Nephron (organoid): ENCODE results near the gene KLHL20.
"Not testable (repeated sequence)": the region's sequence is repeated elsewhere in the genome, so short reads cannot be mapped to it uniquely, and the experiment has no call there.

Experiments
- H3K27ac Mint-ChIP-seq, 3 experiments: 2 replicates each; pipeline ENCODE4 v1.8.0; 2020; ENCODE audit warnings: mixed read lengths in 3 of 3, mild to moderate bottlenecking in 2 of 3, moderate library complexity in 1 of 3
- H3K27me3 Mint-ChIP-seq: 2 replicates; pipeline ENCODE4 v1.8.0; 2021; ENCODE audit warnings: low read depth, mild to moderate bottlenecking, moderate library complexity, mixed read lengths
- H3K36me3 Mint-ChIP-seq: 2 replicates; pipeline ENCODE4 v1.8.0; 2020; ENCODE audit warnings: low read depth, mixed read lengths
- H3K4me1 Mint-ChIP-seq: 2 replicates; pipeline ENCODE4 v1.8.0; 2020; ENCODE audit warnings: mixed read lengths
- H3K4me3 Mint-ChIP-seq, 3 experiments: 2 replicates each; pipeline ENCODE4 v1.8.0; 2020; ENCODE audit warnings: mild to moderate bottlenecking in 3 of 3, mixed read lengths in 3 of 3, moderate library complexity in 2 of 3
- H3K9me3 Mint-ChIP-seq: 2 replicates; pipeline ENCODE4 v1.8.0; 2020; ENCODE audit warnings: mixed read lengths
- CTCF ChIP-seq, 3 experiments: fragments of 200-600 bp; sonication (generic); IDR thresholded peaks; one replicate each; pipeline ENCODE4 v1.5.0; 2021; ENCODE audit warnings: antibody characterized with exemption in 3 of 3; ENCODE audit not compliant: unreplicated experiment in 3 of 3

Gene KLHL20

GRCh38 chr1:173744651-173745050 is 29.9 kb downstream of the KLHL20 start:
- no peak for TF ChIP-seq CTCF (IDR thresholded peaks at IDR 0.05; ENCODE audit: unreplicated experiment in 3 of 3)
- H3K9me3 Mint-ChIP-seq: peaks cover 13% of the 10 kb centered on the region
- peaks cover 50% of the 10 kb centered on the region for H3K36me3 Mint-ChIP-seq
- no peaks in the 10 kb centered on the region for H3K4me1 Mint-ChIP-seq
- H3K27ac Mint-ChIP-seq: no peak overlapping the region
- H3K27me3 Mint-ChIP-seq: no peaks in the 10 kb centered on the region
- no peak overlapping the region for H3K4me3 Mint-ChIP-seq

GRCh38 chr1:173749137-173749536 is 34.4 kb downstream of the KLHL20 start:
- no peaks in the 10 kb centered on the region for H3K27me3 Mint-ChIP-seq
- H3K4me1 Mint-ChIP-seq: no peaks in the 10 kb centered on the region
- H3K4me3 Mint-ChIP-seq: no peak overlapping the region
- TF ChIP-seq CTCF (IDR thresholded peaks at IDR 0.05; ENCODE audit: unreplicated experiment in 3 of 3): no peak
- H3K27ac Mint-ChIP-seq: no peak overlapping the region
- H3K9me3 Mint-ChIP-seq: no peaks in the 10 kb centered on the region
- peaks cover 33% of the 10 kb centered on the region for H3K36me3 Mint-ChIP-seq

GRCh38 chr1:173753830-173754229 is 39.0 kb downstream of the KLHL20 start:
- Mint-ChIP-seq H3K4me1 (no peaks in the 10 kb centered on the region), H3K36me3 (peaks cover 68% of the 10 kb centered on the region), H3K4me3 (no peak overlapping the region), H3K9me3 (peaks cover 12% of the 10 kb centered on the region), H3K27ac (no peak overlapping the region), H3K27me3 (no peaks in the 10 kb centered on the region)
- no peak for TF ChIP-seq CTCF (IDR thresholded peaks at IDR 0.05; ENCODE audit: unreplicated experiment in 3 of 3)

GRCh38 chr1:173757666-173758065 is 42.9 kb downstream of the KLHL20 start:
- TF ChIP-seq CTCF (IDR thresholded peaks at IDR 0.05; ENCODE audit: unreplicated experiment in 3 of 3): no peak
- Mint-ChIP-seq H3K4me1 (no peaks in the 10 kb centered on the region), H3K9me3 (peaks cover 50% of the 10 kb centered on the region), H3K27ac (no peak overlapping the region), H3K27me3 (no peaks in the 10 kb centered on the region), H3K4me3 (no peak overlapping the region), H3K36me3 (peaks cover 94% of the 10 kb centered on the region)

- Mint-ChIP-seq H3K27me3 (no peaks in the 10 kb centered on the region), H3K36me3 (peaks cover 96% of the 10 kb centered on the region), H3K27ac (no peak overlapping the region), H3K9me3 (peaks cover 54% of the 10 kb centered on the region), H3K4me1 (no peaks in the 10 kb centered on the region), H3K4me3 (no peak overlapping the region)
- TF ChIP-seq CTCF (IDR thresholded peaks at IDR 0.05; ENCODE audit: unreplicated experiment in 3 of 3): no peak
Measured at GRCh38 chr1:173758110-173758509, 43.3 kb downstream of the KLHL20 start.

GRCh38 chr1:173758980-173759379 is 44.2 kb downstream of the KLHL20 start:
- H3K9me3 Mint-ChIP-seq: peaks cover 62% of the 10 kb centered on the region
- no peaks in the 10 kb centered on the region for H3K4me1 Mint-ChIP-seq
- H3K36me3 Mint-ChIP-seq: peaks cover 96% of the 10 kb centered on the region
- no peaks in the 10 kb centered on the region for H3K27me3 Mint-ChIP-seq
- H3K4me3 Mint-ChIP-seq: no peak overlapping the region
- TF ChIP-seq CTCF (IDR thresholded peaks at IDR 0.05; ENCODE audit: unreplicated experiment in 3 of 3): no peak
- no peak overlapping the region for H3K27ac Mint-ChIP-seq

- Mint-ChIP-seq H3K36me3 (peaks cover 89% of the 10 kb centered on the region), H3K9me3 (peaks cover 60% of the 10 kb centered on the region)
- not testable (repeated sequence) for H3K4me3 Mint-ChIP-seq, H3K4me1 Mint-ChIP-seq, H3K27me3 Mint-ChIP-seq, H3K27ac Mint-ChIP-seq
Measured at GRCh38 chr1:173764331-173764730, 49.5 kb downstream of the KLHL20 start.
